CD14-positive monocyte (primary cell): ENCODE results near the gene SERPINA4. TPM values are rescaled to one million over a fixed set of nuclear protein-coding genes. Genes with fewer than 3 reads are reported as not detected.

ENCODE experiments used
- DNase-seq, 3 donors: peaks; one replicate each; pipeline ENCODE4 v3.0.0-alpha.2; 2011 to 2022
- H2AFZ ChIP-seq: 2 replicates; pipeline ENCODE4 v1.6.0; 2012; ENCODE audit warnings: mild to moderate bottlenecking, low read depth, low read length, inconsistent platforms; ENCODE audit not compliant: insufficient read depth, poor library complexity, severe bottlenecking
- H3K27ac ChIP-seq, 2 donors: 1 replicate in 1 of 2; 2 replicates in 1 of 2; pipeline ENCODE4 v1.5.1; 2012 to 2013; ENCODE audit warnings: low read length in 2 of 2, control low read depth in 1 of 2, inconsistent platforms in 1 of 2, low read depth in 1 of 2, mild to moderate bottlenecking in 1 of 2
- H3K27me3 ChIP-seq, 2 donors: one replicate each; pipeline versions ENCODE4 v1.6.0 to v1.6.1; 2011 to 2013; ENCODE audit warnings: low read length in 2 of 2; ENCODE audit not compliant: control insufficient read depth in 2 of 2, insufficient read depth in 2 of 2
- H3K36me3 ChIP-seq, 2 donors: replicated peaks in 1 of 2; 1 replicate in 1 of 2; 2 replicates in 1 of 2; pipeline versions ENCODE4 v1.5.1 to v1.6.1; 2012 to 2013; ENCODE audit warnings: low read length in 2 of 2, control low read depth in 1 of 2, inconsistent platforms in 1 of 2, mild to moderate bottlenecking in 1 of 2; ENCODE audit not compliant: insufficient read depth in 2 of 2, control insufficient read depth in 1 of 2
- H3K4me1 ChIP-seq, 2 donors: 1 replicate in 1 of 2; 2 replicates in 1 of 2; pipeline versions ENCODE4 v1.5.1 to v1.6.1; 2012 to 2013; ENCODE audit warnings: low read length in 2 of 2, control low read depth in 1 of 2, inconsistent platforms in 1 of 2, mild to moderate bottlenecking in 1 of 2, moderate library complexity in 1 of 2; ENCODE audit not compliant: insufficient read depth in 2 of 2, control insufficient read depth in 1 of 2
- H3K4me2 ChIP-seq: replicated peaks from 2 replicates; pipeline ENCODE3; 2012; ENCODE audit warnings: low read length, moderate library complexity, mild to moderate bottlenecking; ENCODE audit not compliant: poor library complexity, severe bottlenecking; ENCODE audit errors: extremely low read depth
- H3K4me3 ChIP-seq, 3 experiments: fragments of 200-600 bp in 1 of 3; sonication (generic) in 1 of 3; replicated peaks in 1 of 3; 1 replicate in 2 of 3; 2 replicates in 1 of 3; pipeline ENCODE4 v1.5.1; 2011 to 2013; ENCODE audit warnings: low read length in 3 of 3, mild to moderate bottlenecking in 3 of 3, control low read depth in 2 of 3, low read depth in 2 of 3, inconsistent platforms in 1 of 3, moderate library complexity in 1 of 3
- H3K79me2 ChIP-seq: 2 replicates; pipeline ENCODE4 v1.6.0; 2012; ENCODE audit warnings: mild to moderate bottlenecking, control low read depth, inconsistent platforms, low read length, moderate library complexity; ENCODE audit not compliant: insufficient read depth
- H3K9ac ChIP-seq: 2 replicates; pipeline ENCODE4 v1.6.0; 2017; ENCODE audit warnings: low read length, mild to moderate bottlenecking; ENCODE audit not compliant: insufficient read depth, poor library complexity, severe bottlenecking
- H3K9me3 ChIP-seq, 2 donors: replicated peaks in 1 of 2; 1 replicate in 1 of 2; 2 replicates in 1 of 2; pipeline versions ENCODE4 v1.5.1 to v1.6.1; 2012 to 2013; ENCODE audit warnings: low read length in 2 of 2, control low read depth in 1 of 2; ENCODE audit not compliant: control insufficient read depth in 1 of 2, insufficient read depth in 1 of 2
- H4K20me1 ChIP-seq: 2 replicates; pipeline ENCODE4 v1.6.0; 2012; ENCODE audit warnings: mild to moderate bottlenecking, low read length, control low read depth, moderate library complexity; ENCODE audit not compliant: insufficient read depth
- H3K27ac Mint-ChIP-seq, 7 donors: one replicate each; pipeline ENCODE4 v1.8.0; 2020; ENCODE audit warnings: mild to moderate bottlenecking in 7 of 7, mixed read lengths in 7 of 7, moderate library complexity in 6 of 7, inconsistent platforms in 2 of 7
- H3K27me3 Mint-ChIP-seq, 3 donors: one replicate each; pipeline ENCODE4 v1.8.0; 2021 to 2022; ENCODE audit warnings: low read depth in 3 of 3, mild to moderate bottlenecking in 3 of 3, mixed read lengths in 3 of 3, moderate library complexity in 3 of 3, inconsistent platforms in 1 of 3
- H3K36me3 Mint-ChIP-seq, 2 donors: one replicate each; pipeline ENCODE4 v1.8.0; 2020; ENCODE audit warnings: mixed read lengths in 2 of 2, inconsistent platforms in 1 of 2, mild to moderate bottlenecking in 1 of 2
- H3K4me1 Mint-ChIP-seq: one replicate; pipeline ENCODE4 v1.8.0; 2020; ENCODE audit warnings: mild to moderate bottlenecking, mixed read lengths
- H3K4me3 Mint-ChIP-seq, 2 donors: one replicate each; pipeline ENCODE4 v1.8.0; 2020; ENCODE audit warnings: mild to moderate bottlenecking in 2 of 2, mixed read lengths in 2 of 2, moderate library complexity in 1 of 2
- H3K9me3 Mint-ChIP-seq, 7 donors: one replicate each; pipeline ENCODE4 v1.8.0; 2020 to 2022; ENCODE audit warnings: mixed read lengths in 7 of 7, mild to moderate bottlenecking in 6 of 7, moderate library complexity in 6 of 7, inconsistent platforms in 2 of 7
- CTCF ChIP-seq: fragments of 200-600 bp; IDR thresholded peaks from one replicate; pipeline ENCODE4 v1.8.0; 2022; ENCODE audit warnings: antibody characterized with exemption, mild to moderate bottlenecking
- WGBS: methylation state at CpG from one replicate; pipeline ENCODE4 v1.1.5; 2013; ENCODE audit warnings: missing lambda C conversion rate; ENCODE audit not compliant: insufficient coverage; 5-methylcytosine and 5-hydroxymethylcytosine counted together
- intact Hi-C, 2 donors: fragments of 100-400 bp; cut with micrococcal nuclease; formaldehyde crosslinking; loops; one replicate each; pipeline versions ENCODE4 v1.15.0 to v1.15.1; 2023
- polyA plus RNA-seq, 3 donors: library from polyadenylated mRNA; depleted of rRNA in 1 of 3; unstranded in 2 of 3; stranded (reverse) in 1 of 3; fragments of 300-500 nt in 2 of 3; fragments of >200 nt in 1 of 3; fragmentation: Illumina TruSeq in 2 of 3; gene quantifications; 1 replicate in 2 of 3; 2 replicates in 1 of 3; pipeline ENCODE4 v1.2.3, GENCODE V29; 2012 to 2021

Gene SERPINA4
- polyA plus RNA-seq, 3 donors, result not detected

DNA sequence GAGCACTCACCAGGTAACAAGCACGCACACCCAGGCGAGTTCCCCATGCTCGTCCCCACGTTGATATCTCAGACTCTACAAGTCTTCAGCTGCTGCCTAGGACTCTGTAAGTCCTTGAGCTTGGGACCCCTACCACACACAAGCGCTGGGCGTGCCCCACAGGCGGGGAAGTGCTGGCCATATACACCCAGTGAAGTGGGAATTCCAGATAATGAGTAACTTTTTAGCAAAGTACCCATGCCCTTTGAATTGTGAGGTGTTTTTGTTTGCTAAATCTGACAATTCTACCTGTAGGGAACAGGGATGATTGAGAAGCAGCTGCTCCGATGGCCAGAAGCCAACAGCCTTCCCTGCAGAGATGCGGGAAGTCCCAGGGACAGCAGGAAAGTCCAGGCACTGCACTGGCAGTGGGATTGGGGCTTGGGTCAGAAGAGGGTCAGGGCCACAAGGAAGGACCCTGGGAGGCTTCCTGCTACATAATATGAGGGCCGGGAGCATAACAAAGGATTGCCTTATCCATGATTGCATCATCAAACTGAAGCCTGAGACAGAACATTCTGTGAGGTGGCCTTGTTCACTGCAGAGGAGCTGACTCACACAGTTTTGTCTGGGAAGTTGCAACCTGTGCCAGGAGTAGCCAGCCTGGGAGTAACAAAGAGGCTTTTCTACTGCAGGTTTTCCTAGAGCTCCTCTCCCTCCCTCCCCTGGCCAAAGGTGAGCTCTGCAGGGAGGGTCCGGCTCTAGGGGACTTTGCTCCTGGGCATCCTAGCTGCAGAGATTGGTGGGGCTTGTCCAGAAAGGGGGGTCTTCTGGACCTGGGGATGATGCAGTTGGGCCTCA is 37.8 kb downstream of the SERPINA4 start:
- Histone ChIP-seq H3K27ac (no peak overlapping the region), H2AFZ (no peak overlapping the region), H3K4me1 (no peaks in the 10 kb centered on the region), H3K9me3 (no peaks in the 10 kb centered on the region), H3K79me2 (no peaks in the 10 kb centered on the region), H3K27me3 (no peaks in the 10 kb centered on the region), H3K9ac (no peak overlapping the region), H3K4me3 (no peak overlapping the region), H3K4me2 (no peak overlapping the region), H3K36me3 (no peaks in the 10 kb centered on the region), H4K20me1 (no peaks in the 10 kb centered on the region)
- Mint-ChIP-seq H3K4me1 (peaks cover 2% of the 10 kb centered on the region), H3K36me3 (no peaks in the 10 kb centered on the region), H3K4me3 (no peak overlapping the region), H3K9me3 (peaks cover 0 to 2% (median 0%) of the 10 kb centered on the region in 7 donors), H3K27me3 (peaks cover 5 to 7% (median 7%) of the 10 kb centered on the region in 3 donors), H3K27ac (no peak overlapping the region)
- intact Hi-C loops, result no loop called here
- no peak for TF ChIP-seq CTCF
- WGBS, result 73% methylated on average over 7 of the region's 11 CpGs
- DNase-seq, result no peak

GRCh38 chr14:94599656-94600004 is 38.4 kb downstream of the SERPINA4 start:
- intact Hi-C loops, result no loop called here
- no peaks in the 10 kb centered on the region for H3K79me2 ChIP-seq
- H2AFZ ChIP-seq, result no peak overlapping the region
- H3K4me2 ChIP-seq, result no peak overlapping the region
- Mint-ChIP-seq H3K4me1 (peaks cover 2% of the 10 kb centered on the region), H3K27ac (peak overlapping the region in 1 of 7 donors; percentile 43), H3K4me3 (no peak overlapping the region), H3K27me3 (peaks cover 5 to 7% (median 5%) of the 10 kb centered on the region in 3 donors), H3K9me3 (peaks cover 0 to 2% (median 0%) of the 10 kb centered on the region in 7 donors), H3K36me3 (no peaks in the 10 kb centered on the region)
- no peaks in the 10 kb centered on the region for H3K9me3 ChIP-seq
- H3K36me3 ChIP-seq, result no peaks in the 10 kb centered on the region
- no peaks in the 10 kb centered on the region for H3K27me3 ChIP-seq
- H3K9ac ChIP-seq, result no peak overlapping the region
- H3K27ac ChIP-seq, result no peak overlapping the region
- H3K4me3 ChIP-seq, result no peak overlapping the region
- no peak for TF ChIP-seq CTCF
- H4K20me1 ChIP-seq, result no peaks in the 10 kb centered on the region
- whole genome bisulfite sequencing, result 32% methylated on average over 3 of the region's 3 CpGs
- no peaks in the 10 kb centered on the region for H3K4me1 ChIP-seq
- no peak for DNase-seq
